ENCODE measurements around the gene TLE3. TPM values are rescaled to one million over a fixed set of nuclear protein-coding genes. Genes with fewer than 3 reads are reported as not detected.
A peak's percentile ranks its signal among the peaks of the same experiment; 100 is the strongest.

The TLE3 gene
- total RNA-seq, 4 donors from 2014 or later, result 39.1 to 275 (median 71.6) TPM

- TF ChIP-seq POLR2A (IDR thresholded peaks at IDR 0.05) (no peak), CTCF (IDR thresholded peaks at IDR 0.05) (no peak)
- no peaks in the 10 kb centered on the region for H3K9me3 ChIP-seq
- peaks cover 21 to 27% of the 10 kb centered on the region in 2 donors for H3K36me3 ChIP-seq
- H3K27me3 ChIP-seq, result no peaks in the 10 kb centered on the region
- 74 to 87% methylated on average over 6 of the region's 6 CpGs for WGBS, 2 donors
- H3K4me1 ChIP-seq, result peaks cover 17 to 48% of the 10 kb centered on the region in 2 donors
- no peak overlapping the region for H3K27ac ChIP-seq
- intact Hi-C loops (cut with DNase I), result no loop called here
- H3K4me3 ChIP-seq (replicated peaks in 1 of 3), result no peak overlapping the region
- DNase-seq, result no peak
These were observed 30.0 kb downstream of the TLE3 start for GRCh38 chr15:70067681-70068080.

GRCh38 chr15:70067011-70067410, 30.7 kb downstream of the TLE3 start:
- H3K9me3 ChIP-seq, result no peaks in the 10 kb centered on the region
- no peak overlapping the region for H3K4me3 ChIP-seq (replicated peaks in 1 of 3)
- H3K4me1 ChIP-seq, result peaks cover 23 to 55% of the 10 kb centered on the region in 2 donors
- no peaks in the 10 kb centered on the region for H3K27me3 ChIP-seq
- intact Hi-C loops (cut with DNase I), result no loop called here
- TF ChIP-seq CTCF (IDR thresholded peaks at IDR 0.05), result no peak
- TF ChIP-seq POLR2A (IDR thresholded peaks at IDR 0.05), result no peak
- DNase-seq, result peak in 1 of 2 donors; percentile 26
- WGBS, 2 donors, result 79 to 93% methylated on average over 2 of the region's 2 CpGs
- H3K27ac ChIP-seq, result no peak overlapping the region
- H3K36me3 ChIP-seq, result peaks cover 19 to 20% of the 10 kb centered on the region in 2 donors

DNA sequence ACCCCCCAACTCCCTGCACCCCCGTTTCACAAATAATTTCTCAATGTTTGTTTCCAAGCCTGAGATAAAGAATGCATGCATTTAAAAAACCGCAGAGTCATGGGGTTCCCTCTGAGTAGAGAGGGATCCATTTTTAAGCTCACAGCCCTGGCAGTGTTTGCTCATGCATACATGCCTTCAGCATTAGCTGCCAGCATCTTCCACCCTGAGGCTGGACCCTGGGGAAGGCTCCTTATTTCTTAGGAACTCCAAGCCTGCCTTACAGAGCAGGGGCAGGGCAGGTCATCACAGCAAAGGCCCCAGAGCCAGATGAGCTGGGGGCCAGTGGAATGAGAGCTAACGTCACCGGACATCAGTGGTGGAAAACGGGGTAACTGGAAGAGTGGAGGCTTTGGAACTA, 31.3 kb downstream of the TLE3 start:
- Histone ChIP-seq H3K36me3 (peaks cover 15 to 19% of the 10 kb centered on the region in 2 donors), H3K4me1 (peaks cover 29 to 61% of the 10 kb centered on the region in 2 donors), H3K27me3 (no peaks in the 10 kb centered on the region), H3K27ac (no peak overlapping the region), H3K9me3 (no peaks in the 10 kb centered on the region), H3K4me3 (replicated peaks in 1 of 3) (no peak overlapping the region)
- intact Hi-C loops (cut with DNase I), result no loop called here
- TF ChIP-seq CTCF (IDR thresholded peaks at IDR 0.05), result no peak
- no peak for TF ChIP-seq POLR2A (IDR thresholded peaks at IDR 0.05)
- WGBS, 2 donors, result 83 to 88% methylated on average over 5 of the region's 5 CpGs
- no peak for DNase-seq

GRCh38 chr15:70066004-70066403, 31.7 kb downstream of the TLE3 start:
- peaks cover 15 to 16% of the 10 kb centered on the region in 2 donors for H3K36me3 ChIP-seq
- 95 to 98% methylated on average over 7 to 9 of the region's 12 CpGs for WGBS, 2 donors
- no peak overlapping the region for H3K27ac ChIP-seq
- no peak for TF ChIP-seq CTCF (IDR thresholded peaks at IDR 0.05)
- TF ChIP-seq POLR2A (IDR thresholded peaks at IDR 0.05), result no peak
- intact Hi-C loops (cut with DNase I), result no loop called here
- H3K4me1 ChIP-seq, result peaks cover 34 to 65% of the 10 kb centered on the region in 2 donors
- H3K4me3 ChIP-seq (replicated peaks in 1 of 3), result no peak overlapping the region
- DNase-seq, result no peak
- no peaks in the 10 kb centered on the region for H3K9me3 ChIP-seq
- H3K27me3 ChIP-seq, result no peaks in the 10 kb centered on the region

DNA sequence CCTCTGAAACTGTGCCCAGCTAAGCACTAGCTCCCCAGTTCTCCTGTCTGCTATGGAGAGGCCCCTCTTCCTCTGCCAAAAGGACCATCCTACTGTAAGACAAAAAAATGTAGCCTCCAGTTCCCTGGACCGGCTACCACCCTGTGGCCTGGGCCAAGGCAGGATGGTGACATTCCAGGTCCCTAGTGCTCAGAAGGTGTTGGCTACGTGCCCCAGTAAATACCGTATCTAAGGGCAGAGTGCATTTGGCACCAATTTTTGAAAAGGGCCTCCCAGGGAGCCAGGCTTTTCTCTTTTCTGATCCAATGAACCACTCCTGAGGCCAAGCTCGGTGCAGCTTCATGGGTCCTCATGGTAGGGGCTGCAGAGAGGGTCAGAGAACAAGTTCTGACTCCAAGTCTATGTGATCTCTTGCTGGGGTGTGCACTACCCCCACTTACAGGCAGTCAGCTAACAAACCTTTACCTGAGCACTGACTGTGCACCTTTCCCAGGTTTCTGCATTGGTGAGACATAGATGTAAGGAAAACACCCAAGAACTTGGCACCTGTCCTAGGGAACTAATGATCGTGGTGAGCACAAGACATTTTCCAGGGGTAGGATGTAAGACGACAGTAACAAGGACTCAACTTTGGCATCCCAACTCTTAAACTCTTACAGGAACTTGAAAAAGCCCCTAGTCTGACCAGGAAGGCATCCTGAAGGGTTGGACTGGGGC, 32.6 kb downstream of the TLE3 start:
- peak; percentile 84 to 86 for DNase-seq
- TF ChIP-seq POLR2A (IDR thresholded peaks at IDR 0.05), result no peak
- no peak for TF ChIP-seq CTCF (IDR thresholded peaks at IDR 0.05)
- Histone ChIP-seq H3K9me3 (no peaks in the 10 kb centered on the region), H3K4me1 (peaks cover 37 to 68% of the 10 kb centered on the region in 2 donors), H3K36me3 (peaks cover 15 to 21% of the 10 kb centered on the region in 2 donors), H3K27ac (peak overlapping the region in 2 of 3 donors; percentile 21 to 33), H3K27me3 (no peaks in the 10 kb centered on the region), H3K4me3 (replicated peaks in 1 of 3) (no peak overlapping the region)
- 30 to 37% methylated on average over 6 of the region's 6 CpGs for WGBS, 2 donors
- intact Hi-C loops (cut with DNase I), result no loop called here
